RWPE1 (cell line): ENCODE results near the gene HDAC11.
A peak's percentile ranks its signal among the peaks of the same experiment; 100 is the strongest.

ENCODE experiments used
- CTCF ChIA-PET: fragments of 350-600 bp; sonication (Branson Sonifier 250); formaldehyde crosslinking; extraction: SDS; loops from one replicate; lab custom pipeline; 2021; lab: Yijun Ruan, JAX
- POLR2A ChIA-PET: fragments of 400-600 bp; formaldehyde crosslinking; extraction: SDS; loops from one replicate; lab custom pipeline; 2020; ENCODE audit warnings: antibody characterized with exemption; ENCODE audit not compliant: low non-redundant PET; lab: Yijun Ruan, JAX
- DNase-seq: peaks from one replicate; pipeline ENCODE4 v3.0.0; 2012; ENCODE audit warnings: low spot score
- H3K27ac ChIP-seq: fragments of 450-650 bp; 2 replicates; pipeline ENCODE4 v1.5.1; 2017
- TF ChIP-seq, protein P1 (sequence below): fragments of 450-650 bp; conservative IDR thresholded peaks from 2 replicates; pipeline ENCODE4 v1.5.1; 2017; ENCODE audit warnings: low read depth, mild to moderate bottlenecking

The HDAC11 gene

DNA sequence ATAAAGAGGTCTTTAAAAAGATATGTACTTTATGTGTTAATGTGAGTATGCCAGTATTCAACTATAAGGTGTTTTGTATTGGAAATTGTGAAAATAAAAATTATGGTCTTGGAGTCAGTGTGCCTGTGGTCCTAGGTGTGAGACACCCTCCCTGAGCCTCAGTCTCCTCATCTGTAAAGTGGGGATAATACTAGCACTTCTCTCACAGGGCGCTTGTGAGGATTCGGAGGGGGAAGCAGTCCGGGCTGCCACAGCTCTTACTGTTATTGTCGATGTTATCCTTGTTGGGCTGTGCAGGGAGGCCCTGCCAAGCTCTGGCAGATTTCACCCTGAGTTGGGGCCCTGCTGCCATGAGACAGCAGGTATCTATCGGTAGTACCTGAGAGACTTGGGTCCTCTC is 42.1 kb downstream of the HDAC11 start:
- no peak overlapping the region for H3K27ac ChIP-seq
- no peak for DNase-seq
- ChIA-PET CTCF (no interaction called here), POLR2A (no interaction called here)
- TF ChIP-seq, protein P1, sequence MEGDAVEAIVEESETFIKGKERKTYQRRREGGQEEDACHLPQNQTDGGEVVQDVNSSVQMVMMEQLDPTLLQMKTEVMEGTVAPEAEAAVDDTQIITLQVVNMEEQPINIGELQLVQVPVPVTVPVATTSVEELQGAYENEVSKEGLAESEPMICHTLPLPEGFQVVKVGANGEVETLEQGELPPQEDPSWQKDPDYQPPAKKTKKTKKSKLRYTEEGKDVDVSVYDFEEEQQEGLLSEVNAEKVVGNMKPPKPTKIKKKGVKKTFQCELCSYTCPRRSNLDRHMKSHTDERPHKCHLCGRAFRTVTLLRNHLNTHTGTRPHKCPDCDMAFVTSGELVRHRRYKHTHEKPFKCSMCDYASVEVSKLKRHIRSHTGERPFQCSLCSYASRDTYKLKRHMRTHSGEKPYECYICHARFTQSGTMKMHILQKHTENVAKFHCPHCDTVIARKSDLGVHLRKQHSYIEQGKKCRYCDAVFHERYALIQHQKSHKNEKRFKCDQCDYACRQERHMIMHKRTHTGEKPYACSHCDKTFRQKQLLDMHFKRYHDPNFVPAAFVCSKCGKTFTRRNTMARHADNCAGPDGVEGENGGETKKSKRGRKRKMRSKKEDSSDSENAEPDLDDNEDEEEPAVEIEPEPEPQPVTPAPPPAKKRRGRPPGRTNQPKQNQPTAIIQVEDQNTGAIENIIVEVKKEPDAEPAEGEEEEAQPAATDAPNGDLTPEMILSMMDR: no peak

DNA sequence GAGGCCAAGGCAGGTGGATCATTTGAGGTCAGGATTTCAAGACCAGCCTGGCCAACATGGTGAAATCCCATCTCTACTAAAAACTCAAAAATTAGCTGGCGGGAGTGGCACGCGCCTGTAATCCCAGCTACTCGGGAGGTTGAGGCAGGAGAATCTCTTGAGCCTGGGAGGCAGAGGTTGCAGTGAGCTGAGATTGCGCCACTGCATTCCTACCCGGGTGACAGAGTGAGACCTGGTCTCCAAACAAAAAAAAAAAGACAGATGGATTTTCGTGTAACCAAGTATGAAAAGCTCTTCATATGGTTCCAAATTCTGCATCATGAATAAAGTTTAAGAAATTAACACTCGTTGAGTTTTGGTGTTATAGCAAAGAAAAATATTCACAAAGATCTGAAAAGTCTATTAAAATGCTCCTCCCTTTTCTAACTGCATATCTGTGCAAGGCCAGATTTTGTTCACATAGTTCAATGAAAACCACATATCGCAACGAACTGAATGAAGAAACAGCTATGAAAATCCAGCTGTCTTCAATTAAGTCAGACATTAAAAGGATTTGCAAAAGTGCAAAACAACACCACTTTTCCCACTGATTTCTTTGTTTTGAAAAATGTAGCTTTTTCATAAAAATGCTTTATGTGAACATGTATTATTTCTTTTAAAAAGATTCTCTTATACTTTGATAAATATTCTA is 45.0 kb downstream of the HDAC11 start:
- H3K27ac ChIP-seq: peak overlapping the region; percentile 46
- ChIA-PET CTCF (interaction anchor here (0.6 to 1.1 kb wide), 2 partner anchors 35 to 123 kb away, joined by 3 to 5 read pairs; no protein-coding TSS in a partner anchor), POLR2A (no interaction called here)
- DNase-seq: no peak
- TF ChIP-seq, protein P1: no peak

DNA sequence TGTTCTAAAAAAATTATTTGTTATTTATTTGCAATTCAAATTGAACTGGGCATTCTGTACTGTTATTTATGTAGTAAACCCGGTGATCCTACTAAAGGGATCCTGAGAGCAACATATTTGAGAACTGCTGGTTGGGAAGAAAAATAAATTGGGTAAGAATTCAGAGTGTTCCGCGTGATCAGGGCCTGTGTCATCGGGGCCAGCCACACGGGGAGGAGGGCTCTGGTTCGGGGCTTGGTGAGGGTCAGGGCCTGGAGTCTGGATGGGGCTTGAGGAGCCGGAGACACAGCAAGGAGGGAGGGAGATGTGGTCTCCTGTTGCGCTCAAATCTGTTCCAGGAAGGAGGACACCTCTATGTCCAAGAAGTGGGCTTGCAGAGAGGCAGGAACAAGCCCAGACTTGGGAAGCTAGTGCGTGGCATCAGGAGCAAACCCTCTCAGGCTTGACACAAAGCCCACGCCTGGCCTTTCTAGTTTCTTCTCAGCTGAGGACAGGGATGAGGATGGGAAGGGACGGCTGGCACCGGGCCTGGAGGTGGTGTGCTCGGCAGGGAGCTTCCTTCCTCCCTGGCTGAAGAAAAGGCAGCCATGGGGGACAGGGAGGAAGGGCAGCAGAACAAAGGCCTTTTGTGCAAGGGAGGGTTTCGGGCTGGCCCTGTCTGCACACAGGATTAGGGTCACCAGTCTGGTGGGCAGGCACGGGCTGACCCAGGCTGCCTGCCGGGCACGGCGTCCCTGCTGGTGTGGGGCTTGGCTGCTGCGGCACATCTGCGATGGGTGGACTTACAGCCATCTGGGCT is 45.9 kb downstream of the HDAC11 start:
- CTCF ChIA-PET: interaction anchor here (1.1 kb wide), 1 partner anchor 122 kb away, joined by 5 read pairs; no protein-coding TSS in a partner anchor
- TF ChIP-seq, protein P1: no peak
- H3K27ac ChIP-seq: peak overlapping the region; percentile 80
- POLR2A ChIA-PET: no interaction called here
- DNase-seq: no peak

DNA sequence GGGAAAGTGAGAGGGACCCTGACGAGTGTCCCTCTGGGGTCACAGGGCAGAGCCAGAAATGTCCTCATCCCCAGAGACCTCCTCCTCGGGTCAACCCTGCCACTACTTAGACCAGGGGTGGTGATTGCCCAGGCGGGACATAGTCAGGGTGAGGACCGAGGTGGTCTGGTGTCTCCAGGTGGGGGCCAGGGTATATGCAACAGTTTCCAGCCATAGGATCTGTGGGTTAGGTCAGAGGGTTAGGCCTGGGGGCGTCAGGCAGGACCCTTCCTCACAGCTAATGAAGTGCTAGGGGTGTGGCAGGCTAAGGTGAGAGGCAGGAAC is 46.5 kb downstream of the HDAC11 start:
- POLR2A ChIA-PET: no interaction called here
- no peak for DNase-seq
- CTCF ChIA-PET: no interaction called here
- H3K27ac ChIP-seq: peak overlapping the region; percentile 80
- TF ChIP-seq, protein P1: no peak

DNA sequence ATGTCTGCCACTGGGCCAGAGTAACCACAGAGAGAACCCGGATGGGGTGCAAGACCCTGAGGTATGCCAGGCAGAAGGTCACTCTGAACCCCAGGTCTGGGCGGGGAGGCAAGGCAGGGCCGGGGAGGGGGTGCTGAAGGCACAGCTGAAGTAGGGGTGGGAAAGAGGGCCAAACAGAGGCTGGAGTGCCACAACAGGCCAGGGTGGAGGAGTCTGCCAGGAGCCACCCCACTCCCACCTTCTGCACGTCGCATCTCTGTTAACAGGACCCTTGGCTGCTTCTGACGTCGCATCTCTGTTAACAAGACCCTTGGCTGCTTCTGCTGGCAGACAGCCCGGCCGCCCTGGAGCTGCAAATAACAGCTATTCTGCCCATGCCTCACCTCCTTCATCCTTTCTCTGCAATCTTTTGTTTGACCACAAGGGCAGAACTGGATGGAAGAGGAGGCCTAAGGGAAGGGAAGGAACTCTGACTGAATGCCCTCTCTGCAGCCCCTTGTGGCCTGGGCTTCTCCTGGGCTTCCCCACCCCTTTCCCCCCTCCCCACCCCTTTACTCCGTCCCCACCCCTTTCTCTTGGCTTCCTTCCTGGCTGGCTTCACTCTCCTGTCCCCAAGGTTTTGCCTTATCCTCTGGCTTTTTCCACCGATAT is 48.2 kb downstream of the HDAC11 start:
- ChIA-PET POLR2A (no interaction called here), CTCF (no interaction called here)
- H3K27ac ChIP-seq: peak overlapping the region; percentile 30; the same call in 1 of the 2 replicates
- no peak for DNase-seq
- TF ChIP-seq, protein P1: no peak
